Adrenal gland (tissue), 5 donors: ENCODE measurements around the gene PTK6.

Source experiments
- POLR2A ChIP-seq, 2 donors: fragments of 450-650 bp; IDR thresholded peaks; one replicate each; pipeline ENCODE4 v1.6.1; 2017; ENCODE audit warnings: antibody characterized with exemption in 2 of 2, mild to moderate bottlenecking in 2 of 2, moderate library complexity in 1 of 2
- TF ChIP-seq, protein P1 (sequence below), 6 experiments: fragments of 450-650 bp in 4 of 6; fragments of 200-600 bp in 2 of 6; sonication (generic) in 1 of 6; IDR thresholded peaks; 1 replicate in 5 of 6; 2 replicates in 1 of 6; pipeline versions ENCODE4 v1.5.1 to v1.8.0; 2016 to 2021; ENCODE audit warnings: antibody characterized with exemption in 6 of 6, mild to moderate bottlenecking in 2 of 6, moderate library complexity in 1 of 6
- donor health status: DM: no; HTN: no; CAD: no.

GRCh38 chr20:63497138-63497945, 39.8 kb downstream of the PTK6 start:
- TF ChIP-seq, protein P1, sequence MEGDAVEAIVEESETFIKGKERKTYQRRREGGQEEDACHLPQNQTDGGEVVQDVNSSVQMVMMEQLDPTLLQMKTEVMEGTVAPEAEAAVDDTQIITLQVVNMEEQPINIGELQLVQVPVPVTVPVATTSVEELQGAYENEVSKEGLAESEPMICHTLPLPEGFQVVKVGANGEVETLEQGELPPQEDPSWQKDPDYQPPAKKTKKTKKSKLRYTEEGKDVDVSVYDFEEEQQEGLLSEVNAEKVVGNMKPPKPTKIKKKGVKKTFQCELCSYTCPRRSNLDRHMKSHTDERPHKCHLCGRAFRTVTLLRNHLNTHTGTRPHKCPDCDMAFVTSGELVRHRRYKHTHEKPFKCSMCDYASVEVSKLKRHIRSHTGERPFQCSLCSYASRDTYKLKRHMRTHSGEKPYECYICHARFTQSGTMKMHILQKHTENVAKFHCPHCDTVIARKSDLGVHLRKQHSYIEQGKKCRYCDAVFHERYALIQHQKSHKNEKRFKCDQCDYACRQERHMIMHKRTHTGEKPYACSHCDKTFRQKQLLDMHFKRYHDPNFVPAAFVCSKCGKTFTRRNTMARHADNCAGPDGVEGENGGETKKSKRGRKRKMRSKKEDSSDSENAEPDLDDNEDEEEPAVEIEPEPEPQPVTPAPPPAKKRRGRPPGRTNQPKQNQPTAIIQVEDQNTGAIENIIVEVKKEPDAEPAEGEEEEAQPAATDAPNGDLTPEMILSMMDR (IDR thresholded peaks at IDR 0.05) = no peak
- TF ChIP-seq POLR2A (IDR thresholded peaks at IDR 0.05) = no peak
